Measurements from ENCODE around the gene OR6K3. TPM values are rescaled to one million over a fixed set of nuclear protein-coding genes. Genes with fewer than 3 reads are reported as not detected.

Gene OR6K3
- total and polyA plus RNA-seq, 2 of the 8 experiments (the other 6 are each of a cell fraction or from before 2014, with no cell fraction given), result not detected

GRCh38 chr1:158719664-158720063, 856 bp downstream of the OR6K3 start (continued):
- TF ChIP-seq CHD7 (IDR thresholded peaks at IDR 0.05; ENCODE audit: insufficient replicate concordance, low read length) (no peak), MAFK (IDR thresholded peaks at IDR 0.05; ENCODE audit: low read depth, low read length) (no peak), CBX8 (IDR thresholded peaks at IDR 0.05; ENCODE audit: borderline replicate concordance, low read depth, low read length) (no peak), KDM5A (IDR thresholded peaks at IDR 0.05; ENCODE audit: low read length) (no peak), RFX5 (IDR thresholded peaks at IDR 0.05; ENCODE audit: borderline replicate concordance, low read depth, low read length) (no peak), CTBP2 (IDR thresholded peaks at IDR 0.05; ENCODE audit: borderline replicate concordance, insufficient read depth, insufficient read length, low read length) (no peak), ATF3 (IDR thresholded peaks at IDR 0.05; ENCODE audit: insufficient read depth, low read depth, low read length) (no peak), E2F6 (IDR thresholded peaks at IDR 0.05) (no peak), JUND (IDR thresholded peaks at IDR 0.05; ENCODE audit: low read length) (no peak)
